Progenitor cell of endocrine pancreas (in vitro differentiated cells): Measurements from ENCODE around the gene SNX15. TPM values are rescaled to one million over a fixed set of nuclear protein-coding genes. Genes with fewer than 3 reads are reported as not detected.

Experiments used
- DNase-seq: peaks from one replicate; pipeline ENCODE4 v3.0.0; 2021; ENCODE audit warnings: low spot score; ENCODE audit not compliant: unreplicated experiment
- H3K27ac Mint-ChIP-seq: 2 replicates; pipeline ENCODE4 v1.8.0; 2021; ENCODE audit warnings: mild to moderate bottlenecking, moderate library complexity, mixed read lengths
- H3K27me3 Mint-ChIP-seq: 2 replicates; pipeline ENCODE4 v1.8.0; 2021; ENCODE audit warnings: mixed read lengths
- H3K36me3 Mint-ChIP-seq: 2 replicates; pipeline ENCODE4 v1.8.0; 2022; ENCODE audit warnings: mixed read lengths; ENCODE audit not compliant: insufficient read depth
- H3K4me1 Mint-ChIP-seq: 2 replicates; pipeline ENCODE4 v1.8.0; 2021; ENCODE audit warnings: low read depth, mixed read lengths
- H3K4me3 Mint-ChIP-seq: 2 replicates; pipeline ENCODE4 v1.8.0; 2021; ENCODE audit warnings: low read depth, mild to moderate bottlenecking, moderate library complexity, mixed read lengths
- H3K9me3 Mint-ChIP-seq: 2 replicates; pipeline ENCODE4 v1.8.0; 2021; ENCODE audit warnings: low read depth, mixed read lengths
- CTCF ChIP-seq: fragments of 200-600 bp; sonication (generic); IDR thresholded peaks from one replicate; pipeline ENCODE4 v1.5.0; 2021; ENCODE audit warnings: antibody characterized with exemption, mild to moderate bottlenecking; ENCODE audit not compliant: unreplicated experiment
- total RNA-seq: library from RNA; stranded (reverse); gene quantifications from 2 replicates; pipeline ENCODE4 v1.2.1, GENCODE V29; 2021

Gene SNX15
- total RNA-seq, 1 donor from 2014 or later = 34.5 TPM

GRCh38 chr11:65051398-65051858, 24.2 kb downstream of the SNX15 start:
- no peak for TF ChIP-seq CTCF
- no peak for DNase-seq
- Mint-ChIP-seq H3K4me3 (no peak overlapping the region), H3K27me3 (peaks cover 6% of the 10 kb centered on the region), H3K36me3 (no peaks in the 10 kb centered on the region), H3K27ac (no peak overlapping the region), H3K4me1 (no peaks in the 10 kb centered on the region), H3K9me3 (no peaks in the 10 kb centered on the region)

- no peak for DNase-seq
- H3K27ac Mint-ChIP-seq = no peak overlapping the region
- no peaks in the 10 kb centered on the region for H3K4me1 Mint-ChIP-seq
- H3K36me3 Mint-ChIP-seq = no peaks in the 10 kb centered on the region
- peaks cover 6% of the 10 kb centered on the region for H3K27me3 Mint-ChIP-seq
- H3K9me3 Mint-ChIP-seq = no peaks in the 10 kb centered on the region
- TF ChIP-seq CTCF = no peak
- H3K4me3 Mint-ChIP-seq = no peak overlapping the region
Observed at GRCh38 chr11:65053827-65054508, 26.7 kb downstream of the SNX15 start.

GRCh38 chr11:65055538-65055937, 28.3 kb downstream of the SNX15 start:
- TF ChIP-seq CTCF = no peak
- Mint-ChIP-seq H3K9me3 (no peaks in the 10 kb centered on the region), H3K27ac (no peak overlapping the region), H3K4me1 (no peaks in the 10 kb centered on the region), H3K36me3 (no peaks in the 10 kb centered on the region), H3K4me3 (no peak overlapping the region), H3K27me3 (peaks cover 6% of the 10 kb centered on the region)
- no peak for DNase-seq

GRCh38 chr11:65056999-65057398, 29.8 kb downstream of the SNX15 start:
- no peak overlapping the region for H3K27ac Mint-ChIP-seq
- DNase-seq = no peak
- no peaks in the 10 kb centered on the region for H3K4me1 Mint-ChIP-seq
- no peak overlapping the region for H3K4me3 Mint-ChIP-seq
- TF ChIP-seq CTCF = no peak
- peaks cover 6% of the 10 kb centered on the region for H3K27me3 Mint-ChIP-seq
- no peaks in the 10 kb centered on the region for H3K9me3 Mint-ChIP-seq
- H3K36me3 Mint-ChIP-seq = no peaks in the 10 kb centered on the region

GRCh38 chr11:65057526-65057925, 30.3 kb downstream of the SNX15 start:
- TF ChIP-seq CTCF = no peak
- peaks cover 6% of the 10 kb centered on the region for H3K27me3 Mint-ChIP-seq
- no peak for DNase-seq
- H3K4me1 Mint-ChIP-seq = no peaks in the 10 kb centered on the region
- no peak overlapping the region for H3K27ac Mint-ChIP-seq
- H3K9me3 Mint-ChIP-seq = no peaks in the 10 kb centered on the region
- no peak overlapping the region for H3K4me3 Mint-ChIP-seq
- no peaks in the 10 kb centered on the region for H3K36me3 Mint-ChIP-seq
